ENCODE measurements around the gene KIF2B.
"Not testable (repeated sequence)": the region's sequence is repeated elsewhere in the genome, so short reads cannot be mapped to it uniquely, and the experiment has no call there.

Gene KIF2B

DNA sequence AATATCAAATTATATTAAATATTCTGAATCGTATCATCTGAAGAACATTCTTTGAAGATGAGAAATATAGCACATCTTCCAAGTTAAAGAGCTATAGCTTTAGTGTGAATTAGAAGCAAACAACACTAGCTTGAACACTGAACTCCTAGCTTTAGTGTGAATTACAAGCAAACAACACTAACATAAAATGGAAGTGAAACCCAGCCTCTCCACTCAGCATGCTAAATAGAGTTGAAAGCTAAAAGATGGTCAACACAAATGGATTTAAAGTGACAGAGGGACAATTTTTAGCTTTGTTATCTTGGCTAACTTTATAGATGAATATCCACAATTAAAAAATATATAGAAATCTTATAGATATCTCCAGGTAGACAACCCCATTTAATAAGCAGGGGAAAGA, 4.5 kb upstream of the KIF2B start:
- no peak for DNase-seq
- Histone ChIP-seq H3K27me3 (ENCODE audit: insufficient read depth, low read depth, severe bottlenecking) (no peaks in the 10 kb centered on the region), H3K27ac (no peak overlapping the region), H3K36me3 (no peaks in the 10 kb centered on the region), H3K9me3 (ENCODE audit: severe bottlenecking) (no peaks in the 10 kb centered on the region), H3K4me3 (ENCODE audit: low read depth, low read length) (no peak overlapping the region)
- TF ChIP-seq, protein P1, sequence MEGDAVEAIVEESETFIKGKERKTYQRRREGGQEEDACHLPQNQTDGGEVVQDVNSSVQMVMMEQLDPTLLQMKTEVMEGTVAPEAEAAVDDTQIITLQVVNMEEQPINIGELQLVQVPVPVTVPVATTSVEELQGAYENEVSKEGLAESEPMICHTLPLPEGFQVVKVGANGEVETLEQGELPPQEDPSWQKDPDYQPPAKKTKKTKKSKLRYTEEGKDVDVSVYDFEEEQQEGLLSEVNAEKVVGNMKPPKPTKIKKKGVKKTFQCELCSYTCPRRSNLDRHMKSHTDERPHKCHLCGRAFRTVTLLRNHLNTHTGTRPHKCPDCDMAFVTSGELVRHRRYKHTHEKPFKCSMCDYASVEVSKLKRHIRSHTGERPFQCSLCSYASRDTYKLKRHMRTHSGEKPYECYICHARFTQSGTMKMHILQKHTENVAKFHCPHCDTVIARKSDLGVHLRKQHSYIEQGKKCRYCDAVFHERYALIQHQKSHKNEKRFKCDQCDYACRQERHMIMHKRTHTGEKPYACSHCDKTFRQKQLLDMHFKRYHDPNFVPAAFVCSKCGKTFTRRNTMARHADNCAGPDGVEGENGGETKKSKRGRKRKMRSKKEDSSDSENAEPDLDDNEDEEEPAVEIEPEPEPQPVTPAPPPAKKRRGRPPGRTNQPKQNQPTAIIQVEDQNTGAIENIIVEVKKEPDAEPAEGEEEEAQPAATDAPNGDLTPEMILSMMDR (IDR thresholded peaks at IDR 0.05; ENCODE audit: low read depth, low read length): no peak

GRCh38 chr17:53818929-53819328, 3.8 kb upstream of the KIF2B start:
- H3K27me3 ChIP-seq (ENCODE audit: insufficient read depth, low read depth, severe bottlenecking): no peaks in the 10 kb centered on the region
- no peak for DNase-seq
- no peak overlapping the region for H3K27ac ChIP-seq
- no peaks in the 10 kb centered on the region for H3K9me3 ChIP-seq (ENCODE audit: severe bottlenecking)
- TF ChIP-seq, protein P1 (IDR thresholded peaks at IDR 0.05; ENCODE audit: low read depth, low read length): no peak
- H3K4me3 ChIP-seq (ENCODE audit: low read depth, low read length): no peak overlapping the region
- no peaks in the 10 kb centered on the region for H3K36me3 ChIP-seq

- Histone ChIP-seq H3K36me3 (no peaks in the 10 kb centered on the region), H3K27me3 (ENCODE audit: insufficient read depth, low read depth, severe bottlenecking) (no peaks in the 10 kb centered on the region), H3K9me3 (ENCODE audit: severe bottlenecking) (no peaks in the 10 kb centered on the region), H3K27ac (no peak overlapping the region), H3K4me3 (ENCODE audit: low read depth, low read length) (no peak overlapping the region)
- TF ChIP-seq, protein P1 (IDR thresholded peaks at IDR 0.05; ENCODE audit: low read depth, low read length): no peak
- no peak for DNase-seq
Measured at GRCh38 chr17:53819956-53820355, 2.8 kb upstream of the KIF2B start.

GRCh38 chr17:53823341-53824050, 769 bp downstream of the KIF2B start:
- H3K9me3 ChIP-seq (ENCODE audit: severe bottlenecking): no peaks in the 10 kb centered on the region
- TF ChIP-seq, protein P1 (IDR thresholded peaks at IDR 0.05; ENCODE audit: low read depth, low read length): no peak

DNA sequence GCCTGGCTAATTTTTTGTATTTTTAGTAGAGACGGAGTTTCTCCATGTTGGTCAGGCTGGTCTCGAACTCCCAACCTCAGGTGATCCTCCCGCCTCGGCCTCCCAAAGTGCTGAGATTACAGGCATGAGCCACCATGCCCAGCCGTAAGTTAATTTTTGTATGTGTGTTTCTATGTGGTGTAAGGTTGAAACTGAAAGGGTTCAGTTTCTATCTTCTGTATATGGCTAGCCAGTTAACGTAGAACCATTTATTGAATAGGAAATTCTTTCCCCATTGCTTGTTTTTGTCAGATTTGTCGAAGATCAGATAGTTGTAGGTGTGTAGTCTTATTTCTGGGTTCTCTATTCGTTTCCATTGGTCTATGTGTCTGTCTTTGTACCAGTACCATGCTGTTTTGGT, 12.0 kb downstream of the KIF2B start:
- not testable (repeated sequence) for DNase-seq; H3K9me3 ChIP-seq (ENCODE audit: severe bottlenecking); H3K27me3 ChIP-seq (ENCODE audit: insufficient read depth, low read depth, severe bottlenecking); H3K4me3 ChIP-seq (ENCODE audit: low read depth, low read length); H3K27ac ChIP-seq; H3K36me3 ChIP-seq

More at GRCh38 chr17:53823341-53824050, 769 bp downstream of the KIF2B start:
- no peak overlapping the region for H3K27ac ChIP-seq
- no peaks in the 10 kb centered on the region for H3K27me3 ChIP-seq (ENCODE audit: insufficient read depth, low read depth, severe bottlenecking)
- no peak for DNase-seq
- no peaks in the 10 kb centered on the region for H3K36me3 ChIP-seq
- no peak overlapping the region for H3K4me3 ChIP-seq (ENCODE audit: low read depth, low read length)

DNA sequence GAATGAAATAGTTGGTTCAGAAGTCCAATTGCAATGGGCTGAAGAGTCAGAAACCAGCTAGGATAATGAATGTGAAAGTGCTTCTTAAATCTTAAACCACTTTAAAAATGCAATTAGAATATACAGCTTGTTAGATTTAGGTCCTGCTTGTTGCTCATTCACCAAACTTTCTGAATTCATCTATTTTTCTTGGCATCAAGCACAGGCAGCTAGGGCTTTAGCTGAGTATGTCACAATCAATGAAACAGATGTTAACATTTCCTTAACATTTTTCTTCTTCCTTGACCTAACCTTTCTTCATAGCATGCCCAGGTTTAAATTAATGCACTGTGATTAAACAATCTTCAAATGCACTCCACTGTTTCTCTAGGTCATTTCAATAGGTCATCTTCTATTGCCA, 14.4 kb downstream of the KIF2B start:
- Histone ChIP-seq H3K36me3 (no peaks in the 10 kb centered on the region), H3K27ac (no peak overlapping the region), H3K27me3 (ENCODE audit: insufficient read depth, low read depth, severe bottlenecking) (no peaks in the 10 kb centered on the region), H3K9me3 (ENCODE audit: severe bottlenecking) (peaks cover 15% of the 10 kb centered on the region), H3K4me3 (ENCODE audit: low read depth, low read length) (no peak overlapping the region)
- DNase-seq: no peak
- TF ChIP-seq, protein P1 (IDR thresholded peaks at IDR 0.05; ENCODE audit: low read depth, low read length): no peak
